NCI-H69 (cell line): Measurements from ENCODE around the gene GAB4.
A peak's percentile ranks its signal among the peaks of the same experiment; 100 is the strongest.
"Not testable (repeated sequence)": the region's sequence is repeated elsewhere in the genome, so short reads cannot be mapped to it uniquely, and the experiment has no call there.

Experiments
- DNase-seq: peaks from one replicate; lab custom pipeline; 2025; lab: John Stamatoyannopoulos, UW

The GAB4 gene

DNA sequence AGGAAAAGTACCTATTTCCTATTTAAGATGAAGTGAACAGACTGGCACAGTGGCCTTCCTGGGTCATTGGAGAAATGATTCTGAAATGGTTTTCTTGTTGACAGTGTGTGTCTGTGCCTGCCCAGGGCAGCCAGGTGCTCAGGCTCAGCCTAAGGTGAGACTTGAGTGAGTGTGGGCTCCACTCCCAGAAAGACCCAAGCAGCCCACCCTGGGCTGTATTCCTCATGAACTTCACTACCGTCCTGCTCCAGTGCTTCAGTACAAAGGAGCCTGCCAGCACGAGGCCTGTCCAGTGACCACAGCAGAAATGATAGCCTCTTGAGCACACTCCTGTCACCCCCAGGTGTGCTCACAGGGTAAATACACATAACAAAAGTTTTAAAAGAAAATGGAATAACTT lies 49.5 kb downstream of the GAB4 start:
- DNase-seq, result no peak

DNA sequence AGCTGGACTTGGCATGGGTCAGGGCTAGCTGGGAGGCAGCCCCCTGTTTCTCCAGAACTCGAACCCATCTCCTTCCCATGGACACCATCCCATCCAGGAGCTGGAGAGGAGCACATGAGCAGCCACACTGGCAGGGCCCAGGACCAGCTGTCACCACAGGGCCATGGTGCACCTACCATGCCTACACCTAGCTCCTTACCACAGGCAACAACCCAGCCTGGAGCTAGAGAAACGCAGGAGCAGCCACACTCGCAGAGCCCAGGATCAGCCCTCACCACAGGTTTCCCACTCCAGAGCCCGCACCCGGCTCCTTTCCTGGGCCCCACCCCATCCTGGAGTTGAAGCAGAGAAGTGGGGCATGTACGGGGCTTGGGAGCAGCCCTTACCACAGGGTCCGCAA lies 50.2 kb downstream of the GAB4 start:
- no peak for DNase-seq

- no peak for DNase-seq
These were observed 51.7 kb downstream of the GAB4 start for GRCh38 chr22:16956290-16956689.

- DNase-seq, result peak; percentile 18
These were observed 52.3 kb downstream of the GAB4 start for GRCh38 chr22:16955678-16956210.

GRCh38 chr22:16955081-16955480 lies 52.9 kb downstream of the GAB4 start:
- no peak for DNase-seq

- no peak for DNase-seq
These were observed 54.0 kb downstream of the GAB4 start for GRCh38 chr22:16954060-16954403.

- no peak for DNase-seq
These were observed 54.6 kb downstream of the GAB4 start for GRCh38 chr22:16953206-16954059.

DNA sequence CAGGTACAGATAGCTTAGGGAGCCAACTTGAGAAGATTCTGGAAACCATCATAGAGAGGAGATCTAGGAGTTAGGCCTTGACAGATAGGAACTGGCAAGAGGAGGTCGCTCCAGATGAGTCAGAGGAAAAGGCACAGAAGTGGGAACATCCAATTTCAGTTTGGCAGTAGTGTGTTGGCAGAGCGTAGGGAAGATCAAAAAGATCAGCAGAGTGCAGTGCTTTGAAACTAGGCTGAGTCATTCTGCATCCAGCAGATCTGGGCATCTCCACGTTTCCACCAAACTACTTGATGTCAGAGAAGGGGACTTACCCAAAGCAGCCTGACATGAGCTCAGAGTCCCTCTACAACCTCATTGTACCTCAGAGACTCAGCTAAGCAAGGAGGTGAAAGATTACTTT lies 58.5 kb downstream of the GAB4 start:
- no peak for DNase-seq

GRCh38 chr22:16937811-16938210 lies 70.2 kb downstream of the GAB4 start:
- no peak for DNase-seq

DNA sequence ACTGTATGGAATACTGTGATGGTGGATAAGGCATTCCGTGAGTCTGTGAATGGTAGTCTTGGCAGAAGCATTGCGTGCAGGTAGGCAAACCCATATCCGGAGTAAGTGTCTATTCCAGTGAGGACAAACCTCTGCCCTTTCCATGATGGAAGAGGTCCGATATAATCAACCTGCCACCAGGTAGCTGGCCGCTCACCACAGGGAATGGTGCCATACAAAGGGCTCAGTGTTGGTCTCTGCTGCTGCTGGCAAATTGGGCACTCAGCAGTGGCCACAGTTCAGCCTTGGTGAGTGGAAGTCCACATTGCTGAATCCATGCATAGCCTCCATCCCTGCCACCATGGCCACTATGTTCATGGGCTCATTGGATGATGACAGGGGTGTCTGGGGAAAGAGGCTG lies 70.8 kb downstream of the GAB4 start:
- not testable (repeated sequence) for DNase-seq

DNA sequence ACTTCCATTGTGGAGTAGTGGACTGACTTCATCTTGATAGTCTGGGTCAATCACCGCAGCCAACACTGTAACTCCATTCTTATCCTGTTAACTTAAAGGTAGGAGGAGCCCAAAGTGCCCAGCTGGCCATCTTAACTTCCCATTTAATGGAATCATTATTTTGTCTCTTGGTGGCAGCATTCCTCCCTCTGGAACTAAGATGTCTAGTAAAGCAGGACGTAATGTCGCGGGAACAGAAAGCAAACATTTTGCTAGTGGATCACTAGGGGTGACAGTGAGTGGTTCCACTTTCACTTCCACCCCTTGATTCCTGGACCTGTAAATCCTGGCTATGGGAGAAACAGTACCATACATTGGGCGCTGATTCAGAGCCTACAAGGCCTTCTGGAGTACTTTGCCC lies 71.4 kb downstream of the GAB4 start:
- no peak for DNase-seq

GRCh38 chr22:16935209-16935608 lies 72.8 kb downstream of the GAB4 start:
- no peak for DNase-seq

GRCh38 chr22:16933291-16934282 lies 74.4 kb downstream of the GAB4 start:
- no peak for DNase-seq

- no peak for DNase-seq
These were observed 75.4 kb downstream of the GAB4 start for GRCh38 chr22:16932577-16932976.

DNA sequence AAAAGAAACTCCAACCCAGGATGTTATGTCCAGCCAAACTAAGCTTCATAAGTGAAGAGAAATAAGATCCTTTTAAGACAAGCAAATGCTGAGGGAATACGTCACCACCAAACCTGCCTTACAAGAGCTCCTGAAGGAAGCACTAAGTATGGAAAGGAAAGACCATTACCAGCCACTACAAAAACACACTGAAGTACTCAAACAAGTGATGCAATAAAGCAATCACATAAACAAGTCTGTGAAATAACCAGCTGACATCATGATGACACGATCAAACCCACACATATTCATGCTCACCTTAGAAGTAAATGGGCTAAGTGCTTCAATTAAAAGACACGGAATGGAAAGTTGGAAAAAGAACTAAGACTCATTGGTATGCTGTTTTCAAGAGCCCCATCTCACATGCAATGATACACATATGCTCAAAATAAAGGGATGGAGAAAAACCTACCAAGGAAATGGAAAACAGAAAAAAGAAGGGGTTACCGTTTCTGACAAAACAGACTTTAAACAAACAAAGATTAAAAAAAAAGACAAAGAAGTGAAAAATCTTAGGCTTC lies 82.5 kb downstream of the GAB4 start:
- DNase-seq, result no peak

DNA sequence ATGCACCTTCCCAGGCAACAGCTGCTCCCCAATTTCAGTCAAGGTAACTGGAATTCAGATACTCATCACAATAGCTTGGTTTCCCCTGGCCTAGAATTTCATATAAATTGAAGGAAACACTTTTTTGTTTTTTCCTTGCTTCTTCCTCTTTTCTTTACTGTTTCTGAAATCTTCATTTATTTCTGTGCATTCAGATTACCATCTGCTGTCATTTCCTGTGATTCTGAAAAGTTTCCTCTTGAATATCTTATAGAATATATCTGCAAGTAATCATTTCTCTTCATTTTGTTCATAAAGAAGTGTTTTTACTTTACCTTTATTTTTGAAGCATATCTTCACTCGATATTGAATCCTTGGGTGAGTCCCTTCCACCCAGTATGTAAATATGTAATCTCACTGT lies 85.3 kb downstream of the GAB4 start:
- DNase-seq, result no peak

DNA sequence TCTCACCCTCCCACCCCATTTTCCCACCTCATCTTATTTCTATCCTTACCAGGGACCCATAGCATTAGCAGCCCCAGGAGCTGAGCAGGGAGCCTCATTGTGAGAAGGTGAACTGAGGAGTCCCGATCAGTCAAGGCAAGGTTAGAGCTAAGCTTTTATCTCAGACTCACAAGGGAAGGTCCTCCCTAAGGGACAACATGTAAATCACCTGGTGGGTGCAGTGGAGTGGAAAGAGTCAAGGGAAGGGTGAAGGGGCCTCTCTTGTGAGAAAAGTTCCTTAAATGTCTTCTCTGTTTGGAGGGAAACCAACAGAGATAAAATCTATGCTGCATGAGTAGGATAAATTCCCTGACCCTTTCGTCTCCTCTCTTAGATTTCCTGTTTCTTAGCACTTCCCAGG lies 85.9 kb downstream of the GAB4 start:
- no peak for DNase-seq

GRCh38 chr22:16917144-16918003 lies 90.6 kb downstream of the GAB4 start:
- peak; percentile 64 for DNase-seq

DNA sequence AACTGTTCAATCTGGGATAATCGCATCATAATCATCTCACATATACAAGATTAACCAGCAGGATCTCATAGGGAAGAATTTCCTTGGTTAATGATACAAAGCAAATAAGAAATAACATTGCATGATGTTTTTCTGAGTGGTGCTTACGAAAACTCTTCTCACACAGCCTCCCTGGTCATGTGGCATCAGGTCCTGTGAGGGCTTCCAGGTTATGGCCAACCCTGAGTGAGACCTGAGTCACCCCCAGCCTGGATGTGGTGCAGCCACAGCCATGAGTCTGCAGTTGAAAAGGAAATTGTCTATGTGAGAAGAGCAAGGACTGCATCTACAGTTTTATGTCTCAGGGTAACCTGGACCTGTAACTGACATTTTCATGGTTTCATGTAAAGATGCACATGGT lies 92.3 kb downstream of the GAB4 start:
- DNase-seq, result no peak

- DNase-seq, result not testable (repeated sequence)
These were observed 93.1 kb downstream of the GAB4 start for GRCh38 chr22:16914911-16915310.

GRCh38 chr22:16914006-16914405 lies 94.0 kb downstream of the GAB4 start:
- no peak for DNase-seq
